IPS DF 4.7 (cell line): ENCODE results near the gene BLOC1S6.
"Not testable (repeated sequence)": the region's sequence is repeated elsewhere in the genome, so short reads cannot be mapped to it uniquely, and the experiment has no call there.

ENCODE experiments used
- DNase-seq: peaks from one replicate; pipeline ENCODE4 v3.0.0-alpha.2; 2013; ENCODE audit warnings: low spot score; ENCODE audit errors: extremely low read depth

Gene BLOC1S6

GRCh38 chr15:45640616-45641015, 53.4 kb downstream of the BLOC1S6 start:
- DNase-seq = no peak

- no peak for DNase-seq
Measured at GRCh38 chr15:45641374-45641781, 54.2 kb downstream of the BLOC1S6 start.

GRCh38 chr15:45641999-45642932, 55.1 kb downstream of the BLOC1S6 start:
- DNase-seq = no peak

DNA sequence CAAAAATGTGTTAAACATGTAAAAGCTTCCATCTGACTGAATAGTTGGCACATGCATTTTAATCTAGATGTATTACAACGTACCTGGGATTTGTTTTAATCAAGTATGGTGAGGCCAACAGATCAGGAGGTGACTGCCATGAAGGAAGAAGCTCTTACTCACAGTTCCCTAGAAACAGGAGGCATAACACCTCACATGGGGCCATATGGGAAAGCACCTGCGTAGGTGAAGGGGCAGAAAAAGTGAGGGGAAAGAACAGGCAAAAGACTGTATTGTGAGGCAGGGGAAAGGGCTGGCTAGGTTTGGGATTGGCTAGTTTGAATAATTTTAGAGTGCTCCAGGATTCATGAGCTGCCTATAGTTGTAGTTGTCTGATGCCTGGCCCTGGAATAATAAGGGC, 57.3 kb downstream of the BLOC1S6 start:
- DNase-seq = no peak

DNA sequence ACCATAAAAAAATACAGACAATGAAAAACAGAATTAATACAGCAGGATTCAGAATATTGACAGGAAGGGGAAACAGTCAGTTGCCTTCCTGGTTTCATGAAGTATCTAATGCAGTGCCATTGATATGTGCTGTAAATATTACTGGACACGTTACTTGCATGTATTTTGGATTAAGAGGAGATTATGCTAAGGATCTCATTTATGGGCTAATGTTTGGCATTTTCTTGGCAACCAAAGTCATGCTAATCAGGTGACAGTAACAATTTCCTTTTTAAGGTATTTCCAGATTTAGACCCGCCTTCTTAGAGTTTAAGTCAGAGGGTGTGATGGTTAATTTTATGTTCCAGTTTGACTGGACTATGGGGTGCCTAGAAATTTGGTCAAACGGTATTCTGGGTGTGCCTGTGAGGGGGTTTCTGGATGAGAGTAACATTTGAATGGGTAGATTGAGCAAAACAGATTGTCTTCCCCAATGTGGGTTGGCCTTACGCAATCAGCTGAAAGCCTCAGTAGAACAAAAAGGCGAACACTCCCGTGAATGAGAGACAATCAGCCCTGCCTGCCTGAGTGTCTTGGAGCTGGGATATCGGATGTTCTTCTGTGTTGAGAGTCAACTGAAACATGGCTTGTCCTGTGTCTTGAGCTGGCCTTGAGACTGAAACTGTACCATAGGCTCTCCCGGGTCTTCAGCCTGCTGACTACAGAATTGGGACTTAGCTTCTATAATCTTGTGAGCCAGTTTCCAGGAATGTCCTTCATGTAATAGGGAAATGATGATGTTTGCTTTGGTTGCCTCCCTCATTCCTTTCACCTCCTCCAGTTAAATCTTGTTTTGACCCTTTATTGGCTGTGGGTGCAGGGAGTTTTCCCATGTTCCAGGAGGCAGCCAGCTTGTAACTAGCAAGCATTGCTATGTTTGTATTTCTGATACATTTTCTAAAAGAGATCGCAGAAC, 58.1 kb downstream of the BLOC1S6 start:
- DNase-seq = no peak

- no peak for DNase-seq
Measured at GRCh38 chr15:45646220-45646619, 59.0 kb downstream of the BLOC1S6 start.

DNA sequence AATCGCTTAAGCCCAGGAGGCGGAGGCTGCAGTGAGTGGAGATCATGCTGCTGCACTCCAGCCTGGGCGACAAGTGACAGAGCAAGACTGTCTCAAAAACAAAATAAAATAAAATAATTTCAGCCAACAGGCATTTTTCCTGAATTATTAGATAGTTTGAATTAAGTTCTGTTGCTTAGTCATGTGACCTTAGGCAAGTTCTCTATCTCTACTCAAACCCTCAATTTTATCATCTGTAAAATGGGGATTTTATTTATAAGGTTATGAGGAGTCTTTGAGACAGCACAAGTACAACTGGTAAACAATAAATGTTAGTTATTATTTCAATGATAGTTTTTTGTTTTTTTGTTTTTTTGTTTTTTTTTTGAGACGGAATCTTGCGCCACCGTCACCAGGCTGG, 60.6 kb downstream of the BLOC1S6 start:
- no peak for DNase-seq

- DNase-seq = no peak
Measured at GRCh38 chr15:45648521-45649200, 61.5 kb downstream of the BLOC1S6 start.

DNA sequence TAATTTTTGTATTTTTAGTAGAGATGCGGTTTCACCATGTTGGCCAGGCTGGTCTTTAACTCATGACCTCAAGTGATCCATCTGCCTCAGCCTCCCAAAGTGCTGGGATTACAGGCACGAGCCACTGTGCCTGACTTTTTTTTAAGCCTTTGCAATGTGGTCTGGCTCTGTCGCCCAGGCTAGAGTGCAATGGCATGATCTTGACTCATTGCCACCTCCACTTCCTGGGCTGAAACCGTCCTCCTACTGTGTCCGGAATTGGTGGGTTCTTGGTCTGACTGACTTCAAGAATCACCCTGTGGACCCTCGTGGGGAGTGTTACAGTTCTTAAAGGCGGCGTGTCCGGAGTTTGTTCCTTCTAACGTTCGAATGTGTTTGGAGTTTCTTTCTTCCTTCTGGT, 62.8 kb downstream of the BLOC1S6 start:
- DNase-seq = not testable (repeated sequence)

DNA sequence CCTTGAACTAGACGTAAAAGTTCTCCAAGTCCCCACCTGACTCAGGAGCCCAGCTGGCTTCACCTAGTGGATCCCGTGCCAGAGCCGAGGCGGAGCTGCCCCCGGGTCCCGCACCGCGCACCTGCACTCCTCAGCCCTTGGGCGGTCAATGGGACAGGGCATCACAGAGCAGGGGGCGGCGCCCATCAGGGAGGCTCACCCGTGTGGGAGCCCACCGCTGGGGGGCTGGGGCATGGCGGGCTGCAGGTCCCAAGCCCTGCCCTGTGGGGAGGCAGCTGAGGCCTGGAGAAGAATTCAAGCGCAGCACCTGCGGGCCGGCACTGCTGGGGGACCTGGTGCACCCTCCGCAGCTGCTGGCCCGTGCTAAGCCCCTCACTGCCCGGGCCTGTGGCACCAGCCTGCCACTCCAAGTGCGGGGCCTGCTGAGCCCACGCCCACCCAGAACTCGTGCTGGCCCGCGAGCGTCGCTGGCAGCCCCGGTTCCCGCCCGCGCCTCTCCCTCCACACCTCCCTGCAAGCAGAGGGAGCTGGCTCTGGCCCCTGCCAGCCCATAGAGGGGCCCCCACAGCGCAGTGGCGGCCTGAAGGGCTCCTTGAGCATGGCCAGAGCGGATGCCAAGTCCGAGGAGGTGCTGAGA, 63.8 kb downstream of the BLOC1S6 start:
- no peak for DNase-seq

DNA sequence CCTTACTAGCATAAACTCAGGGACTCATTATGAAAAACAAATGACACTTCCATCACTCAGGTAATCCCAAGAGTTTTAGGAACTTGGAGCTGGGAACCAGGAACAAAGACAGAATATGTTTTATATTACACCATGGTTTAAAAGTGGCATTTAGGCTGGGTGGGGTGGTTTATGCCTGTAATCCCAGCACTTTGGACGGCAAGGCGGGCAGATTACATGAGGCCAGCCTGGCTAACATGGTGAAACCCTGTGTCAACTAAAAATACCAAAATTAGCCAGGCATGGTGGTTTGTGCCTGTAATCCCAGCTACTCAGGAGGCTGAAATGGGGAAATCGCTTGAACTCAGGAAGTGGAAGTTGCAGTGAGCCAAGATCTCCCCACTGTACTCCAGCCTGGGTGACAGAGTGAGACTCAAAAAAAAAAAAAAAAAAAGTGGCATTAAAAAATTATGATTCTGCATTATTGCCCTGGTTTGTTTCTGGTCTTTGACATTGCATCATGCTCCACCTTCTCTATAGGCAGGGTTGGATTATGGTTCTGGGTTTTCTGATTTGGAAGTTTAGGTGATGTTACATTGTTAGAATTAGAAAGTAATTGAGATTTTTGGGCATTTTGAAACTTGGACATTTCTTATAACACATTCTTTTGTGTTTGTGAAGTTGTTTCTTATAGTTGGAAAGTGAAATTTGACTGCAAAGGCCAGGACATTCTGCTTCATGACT, 66.7 kb downstream of the BLOC1S6 start:
- DNase-seq = no peak

DNA sequence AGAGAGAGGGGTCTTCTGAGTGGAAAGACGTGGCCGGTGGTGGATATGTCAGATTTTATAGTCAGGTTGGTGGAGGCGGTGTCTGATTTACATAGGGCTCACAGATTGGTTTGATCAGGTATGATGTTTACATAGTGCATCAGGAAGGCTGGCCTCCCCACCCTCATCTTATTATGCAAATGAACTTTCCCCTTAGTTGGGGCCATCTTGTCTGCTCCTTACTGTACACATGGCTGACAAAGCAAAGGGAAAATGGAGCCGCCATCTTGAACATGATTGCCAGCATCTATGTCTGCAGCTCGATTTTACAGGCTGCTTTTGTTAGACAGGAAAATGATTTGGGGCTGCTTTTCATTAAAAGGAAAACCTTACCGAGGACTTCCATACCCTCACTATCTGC, 67.6 kb downstream of the BLOC1S6 start:
- DNase-seq = no peak

- DNase-seq = no peak
Measured at GRCh38 chr15:45657254-45657653, 70.1 kb downstream of the BLOC1S6 start.

DNA sequence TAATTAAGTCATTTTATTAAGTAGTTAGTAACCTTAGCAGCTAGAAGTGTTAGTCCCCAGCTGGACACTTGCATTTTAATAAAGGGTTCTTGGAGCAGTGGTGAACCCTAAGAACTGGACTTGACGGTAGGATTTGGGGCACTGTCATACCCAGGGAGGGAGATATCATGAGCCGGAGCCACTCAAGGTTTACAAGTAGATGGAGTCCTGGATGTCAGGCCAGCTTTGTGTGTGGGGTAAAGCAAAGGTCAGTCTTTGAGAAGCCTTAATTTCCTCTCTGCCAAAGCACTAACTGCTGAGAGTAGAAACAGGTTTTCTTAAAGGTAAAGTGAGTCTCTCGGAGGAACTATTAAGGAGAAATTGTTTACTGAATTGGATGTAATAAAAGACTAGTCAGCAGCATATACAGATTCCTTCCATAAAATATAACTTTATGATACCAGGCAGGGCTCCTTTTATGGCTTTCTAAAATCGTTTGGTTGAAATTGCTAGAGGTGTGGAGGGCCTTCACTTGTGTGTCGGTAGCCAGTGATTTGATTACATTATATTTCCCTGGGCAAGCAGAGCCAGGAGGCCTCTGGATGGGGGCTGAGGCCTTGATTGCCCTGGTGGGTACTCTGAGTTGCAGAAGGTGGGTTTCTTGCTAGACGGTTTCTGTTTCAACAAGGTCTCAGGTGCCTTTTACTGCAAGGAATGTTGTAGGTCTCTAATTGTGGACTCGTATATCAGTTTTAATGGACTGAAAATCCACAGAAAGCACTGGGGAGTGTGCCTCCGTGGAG, 70.8 kb downstream of the BLOC1S6 start:
- no peak for DNase-seq
